HUES6 (cell line): ENCODE data around the gene PPARA.

Experiments used
- H3K27ac ChIP-seq: 2 replicates; pipeline ENCODE4 v1.7.0; 2013; ENCODE audit warnings: low read depth, mild to moderate bottlenecking, low read length, inconsistent platforms
- H3K27me3 ChIP-seq: 2 replicates; pipeline ENCODE4 v1.6.1; 2013; ENCODE audit warnings: low read length; ENCODE audit not compliant: control insufficient read depth, insufficient read depth
- H3K36me3 ChIP-seq: 2 replicates; pipeline ENCODE4 v1.6.1; 2013; ENCODE audit warnings: low read length; ENCODE audit not compliant: control insufficient read depth, insufficient read depth
- H3K4me1 ChIP-seq: 2 replicates; pipeline ENCODE4 v1.6.1; 2013; ENCODE audit warnings: low read length; ENCODE audit not compliant: control insufficient read depth, insufficient read depth
- H3K4me3 ChIP-seq: 2 replicates; pipeline ENCODE4 v1.5.1; 2013; ENCODE audit warnings: low read depth, low read length
- H3K9ac ChIP-seq: one replicate; pipeline ENCODE4 v1.6.1; 2013; ENCODE audit warnings: mild to moderate bottlenecking, low read length
- H3K9me3 ChIP-seq: 2 replicates; pipeline ENCODE4 v1.6.1; 2013; ENCODE audit warnings: low read depth, low read length; ENCODE audit not compliant: control insufficient read depth, insufficient read depth

PPARA gene

DNA sequence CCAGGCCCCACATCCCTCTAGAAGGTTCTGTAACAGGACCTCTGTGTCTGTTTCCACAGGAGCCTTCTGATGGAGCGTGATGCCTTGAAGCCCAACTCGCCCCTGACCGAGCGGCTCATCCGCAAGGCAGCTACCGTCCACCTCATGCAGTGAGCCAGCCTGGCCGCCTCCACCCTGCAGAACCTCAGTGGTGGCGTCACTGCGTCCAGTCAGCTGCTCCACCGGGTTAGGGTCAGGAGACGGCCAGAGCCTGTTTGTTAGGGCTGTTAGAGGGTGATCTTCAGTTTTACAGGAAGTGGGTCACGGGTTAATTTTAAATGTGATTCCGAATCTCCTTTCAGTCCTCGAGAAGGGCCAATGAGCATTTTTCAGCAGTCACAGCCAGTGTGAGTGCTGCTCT is 142.4 kb downstream of the PPARA start:
- H3K9me3 ChIP-seq = no peaks in the 10 kb centered on the region
- H3K4me1 ChIP-seq = peaks cover 11% of the 10 kb centered on the region
- no peak overlapping the region for H3K4me3 ChIP-seq
- peaks cover 23% of the 10 kb centered on the region for H3K36me3 ChIP-seq
- H3K27ac ChIP-seq = no peak overlapping the region
- H3K9ac ChIP-seq = no peak overlapping the region
- no peaks in the 10 kb centered on the region for H3K27me3 ChIP-seq
